Activated CD8-positive, alpha-beta memory T cell treated with anti-CD3 and anti-CD28 coated beads, Interleukin-2, amount 50 U/mL, for 4 hours (primary cell): Measurements from ENCODE around the gene NT5E.

Source experiments
- DNase-seq: peaks from one replicate; pipeline ENCODE4 v3.0.0-alpha.2; 2020

The NT5E gene

GRCh38 chr6:85422996-85423395, 26.9 kb upstream of the NT5E start:
- DNase-seq = no peak

DNA sequence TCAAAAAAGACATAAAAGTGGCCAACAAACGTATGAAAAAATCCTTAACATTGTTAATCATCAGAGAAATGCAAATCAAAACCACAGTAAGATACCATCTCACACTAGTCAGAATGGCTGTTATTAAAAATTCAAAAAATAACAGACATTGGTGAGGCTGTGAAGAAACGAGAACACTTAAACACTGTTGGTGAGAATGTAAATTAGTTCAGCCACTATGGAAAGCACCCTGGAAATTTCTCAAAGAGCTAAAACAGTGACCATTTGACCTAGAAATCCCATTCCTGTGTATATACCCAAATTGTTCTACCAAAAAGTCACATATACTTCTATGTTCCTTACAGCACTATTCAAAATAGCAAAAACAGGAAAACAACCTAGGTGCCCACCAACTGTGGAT, 24.9 kb upstream of the NT5E start:
- no peak for DNase-seq

- no peak for DNase-seq
Measured at GRCh38 chr6:85425997-85426396, 23.9 kb upstream of the NT5E start.

DNA sequence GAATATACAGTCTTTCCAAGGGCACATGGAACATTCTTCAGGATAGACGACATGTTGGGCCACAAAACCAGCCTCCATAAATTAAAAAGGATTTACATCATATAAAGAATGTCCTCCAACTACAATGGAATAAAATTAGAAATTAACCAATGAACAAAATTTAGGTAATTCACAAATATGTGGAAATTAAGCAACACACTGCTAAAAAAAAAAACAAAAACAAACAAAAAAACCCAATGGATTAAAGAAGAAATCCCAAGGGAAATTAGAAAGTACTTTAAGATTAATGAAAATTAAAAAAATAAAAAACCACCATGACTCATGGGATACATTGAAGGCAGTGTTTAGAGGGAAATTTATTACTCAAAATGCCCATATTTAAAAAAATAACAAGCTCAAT, 21.4 kb upstream of the NT5E start:
- no peak for DNase-seq

DNA sequence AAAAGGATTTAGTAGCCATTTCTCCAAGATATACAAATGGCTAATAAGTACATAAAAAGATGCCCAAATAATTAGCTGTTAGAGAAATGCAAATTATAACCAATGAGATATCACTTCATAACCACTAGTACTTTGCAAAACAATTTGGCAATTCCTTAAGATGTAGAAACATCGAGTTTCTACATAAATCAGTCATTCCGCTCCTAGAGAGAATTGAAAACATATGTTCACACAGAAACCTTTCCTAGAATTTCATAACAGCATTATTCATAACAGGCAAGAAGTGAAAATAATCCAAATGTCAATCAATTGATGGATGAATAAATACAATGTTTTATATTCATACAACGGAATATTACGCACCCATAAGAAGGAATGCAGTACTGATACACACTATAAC, 20.5 kb upstream of the NT5E start:
- DNase-seq = no peak

- no peak for DNase-seq
Measured at GRCh38 chr6:85431271-85431670, 18.6 kb upstream of the NT5E start.

DNA sequence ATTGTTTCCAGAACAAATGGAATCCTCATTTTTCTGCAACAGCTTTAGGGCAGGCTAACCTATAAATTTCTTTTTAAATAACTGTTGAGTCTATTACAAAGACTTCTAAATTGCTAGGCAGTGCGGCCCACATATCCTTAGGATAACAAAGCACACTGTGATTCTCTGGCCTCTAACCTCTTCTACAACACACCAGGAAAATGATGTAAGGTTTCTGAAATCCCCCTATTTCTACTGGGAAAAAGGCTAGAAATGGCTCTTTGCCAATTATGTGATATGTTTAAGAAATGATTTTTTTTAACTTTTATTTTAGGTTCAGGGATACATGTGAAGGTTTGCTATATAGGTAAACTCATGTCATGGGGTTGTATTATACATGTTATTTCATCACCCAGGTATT, 17.3 kb upstream of the NT5E start:
- no peak for DNase-seq

DNA sequence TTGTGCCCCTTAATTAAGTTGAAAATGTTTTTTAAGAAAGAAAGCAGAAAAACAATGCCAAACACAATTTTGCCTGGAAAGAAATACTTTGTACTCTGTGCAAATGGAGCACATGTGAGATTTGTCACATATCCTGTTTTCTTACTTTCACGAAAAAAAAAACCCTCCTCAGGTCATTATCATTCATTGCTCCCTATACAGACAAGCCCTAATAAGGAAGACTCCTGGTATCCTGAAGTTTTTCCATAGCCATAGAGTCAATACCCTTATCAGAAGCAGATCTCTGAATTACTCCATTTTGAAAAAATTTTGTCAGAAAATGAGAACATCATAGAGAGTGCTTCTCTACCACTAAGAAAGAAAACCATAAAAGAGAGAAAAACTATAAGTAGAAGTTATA, 14.0 kb upstream of the NT5E start:
- DNase-seq = no peak

DNA sequence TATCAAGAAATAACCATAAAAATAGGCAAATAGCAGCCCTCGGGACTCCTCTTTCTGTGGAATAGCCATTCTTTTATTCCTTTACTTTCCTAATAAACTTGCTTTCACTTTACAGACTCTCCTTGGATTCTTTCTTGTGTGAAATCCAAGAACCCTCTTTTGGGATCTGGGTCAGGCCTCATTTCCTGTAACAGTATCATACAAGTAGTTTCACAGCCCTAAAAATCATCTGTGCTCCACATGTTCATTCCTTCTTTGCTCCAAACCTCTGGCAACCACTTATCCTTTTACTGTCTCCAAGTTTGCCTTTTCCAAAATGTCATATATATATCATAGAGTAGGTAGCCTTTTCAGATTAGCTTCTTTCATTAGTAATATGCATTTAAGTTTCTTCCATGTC, 13.5 kb upstream of the NT5E start:
- DNase-seq = no peak

- no peak for DNase-seq
Measured at GRCh38 chr6:85436939-85437495, 12.9 kb upstream of the NT5E start.

DNA sequence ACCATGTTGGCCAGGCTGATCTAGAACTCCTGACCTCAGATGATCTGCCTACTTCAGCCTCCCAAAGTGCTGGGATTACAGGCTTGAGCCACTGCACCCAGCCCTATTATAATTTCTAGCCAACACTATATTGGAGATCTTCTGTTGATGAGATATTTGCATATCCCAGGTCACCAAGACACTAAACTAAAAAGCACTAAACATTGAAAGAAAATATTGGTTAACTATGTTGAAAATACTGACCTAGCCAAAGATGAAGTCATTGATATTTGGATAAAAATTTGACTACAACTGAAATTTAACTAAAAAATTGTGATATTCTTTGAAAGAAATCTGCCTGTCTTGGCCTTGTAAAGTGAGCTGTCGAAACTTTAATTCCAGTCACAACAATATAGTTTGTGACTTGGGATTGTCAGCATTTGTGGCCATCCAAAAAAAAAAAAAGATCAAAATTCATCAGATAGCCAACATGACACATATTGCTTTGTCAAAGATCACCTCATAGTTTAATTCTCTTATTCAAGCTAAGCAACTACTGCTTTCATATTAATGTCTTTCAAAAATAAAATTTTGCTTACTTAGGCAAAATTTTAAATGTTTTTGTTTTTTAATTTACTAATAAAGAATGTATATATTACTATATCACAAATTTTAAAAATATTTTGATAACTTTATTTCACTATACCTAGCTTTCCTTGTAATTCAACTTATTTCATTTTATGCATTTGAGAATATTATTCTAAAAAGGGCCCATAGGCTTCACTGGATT, 6.3 kb upstream of the NT5E start:
- DNase-seq = no peak

DNA sequence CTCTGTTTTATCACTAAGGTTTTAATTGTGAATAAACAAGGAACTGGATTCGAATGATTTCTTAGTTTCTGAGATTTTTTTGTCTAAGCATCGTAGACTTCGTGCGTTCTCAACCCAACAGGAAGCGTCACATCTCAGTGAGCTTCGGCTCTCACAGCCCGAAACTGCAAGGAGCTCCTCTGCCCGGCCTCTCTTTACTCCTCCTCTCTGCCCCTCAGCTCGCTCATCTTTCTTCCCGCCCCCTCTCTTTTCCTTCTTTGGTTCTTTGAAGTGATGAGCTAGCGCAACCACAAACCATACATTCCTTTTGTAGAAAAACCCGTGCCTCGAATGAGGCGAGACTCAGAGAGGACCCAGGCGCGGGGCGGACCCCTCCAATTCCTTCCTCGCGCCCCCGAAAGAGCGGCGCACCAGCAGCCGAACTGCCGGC, 480 bp upstream of the NT5E start:
- DNase-seq = peak; percentile 74

DNA sequence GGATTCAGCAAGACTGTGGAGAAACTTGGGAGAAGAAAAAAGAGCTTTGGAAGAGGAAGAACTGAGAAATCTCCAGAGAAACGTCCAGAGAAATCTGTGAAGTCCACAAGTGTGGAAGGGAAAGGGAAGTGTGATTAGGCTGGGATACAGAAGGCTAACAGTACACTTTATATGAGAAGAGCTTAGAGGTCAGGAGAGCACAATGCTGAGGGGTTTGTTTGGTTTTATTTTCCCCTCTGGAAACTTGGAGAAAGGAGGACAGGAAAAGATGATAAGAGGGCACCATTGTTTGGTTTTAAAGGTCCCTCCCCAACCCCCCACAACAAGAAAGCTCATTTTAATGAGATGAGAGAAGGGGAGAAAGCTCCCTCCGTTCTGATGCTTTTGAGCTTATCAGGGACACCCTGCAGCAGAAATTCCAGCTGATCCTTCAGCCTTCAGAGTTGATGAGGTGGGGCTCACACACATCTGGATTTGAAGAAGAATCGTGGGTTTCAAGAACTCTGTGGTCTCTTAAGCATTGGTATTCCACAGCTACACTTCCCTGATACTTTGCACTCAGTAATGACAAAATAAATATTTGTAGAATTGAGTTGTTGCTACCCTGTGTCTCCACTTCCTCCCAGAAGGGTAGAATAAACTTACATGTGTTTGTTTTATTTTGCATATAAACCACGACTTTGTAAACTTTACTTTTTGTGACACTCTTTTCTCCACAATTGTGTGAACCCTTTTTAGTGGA, 1.9 kb downstream of the NT5E start:
- DNase-seq = no peak

GRCh38 chr6:85452441-85452881, 2.6 kb downstream of the NT5E start:
- DNase-seq = no peak

- DNase-seq = no peak
Measured at GRCh38 chr6:85453052-85453451, 3.2 kb downstream of the NT5E start.

DNA sequence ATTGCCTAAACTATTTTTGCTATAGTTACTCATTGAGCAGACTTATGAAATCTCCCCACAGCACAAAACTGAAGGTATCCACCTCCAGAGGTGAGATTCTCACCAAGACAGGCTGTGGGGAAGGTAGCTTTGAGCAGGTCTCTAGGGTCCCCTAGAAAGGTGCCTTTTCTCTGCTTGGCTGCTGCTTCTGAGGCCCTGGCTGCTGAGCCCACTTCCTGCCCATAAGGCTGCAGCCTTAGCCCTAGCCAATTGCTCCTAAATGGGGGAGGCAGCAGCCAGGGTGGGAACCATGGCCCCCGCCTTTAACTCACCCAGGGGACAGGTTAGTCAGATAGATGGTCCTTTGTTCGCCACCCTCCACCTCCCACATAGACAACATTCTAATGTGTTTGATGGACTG, 3.6 kb downstream of the NT5E start:
- no peak for DNase-seq

- DNase-seq = no peak
Measured at GRCh38 chr6:85455471-85456026, 5.7 kb downstream of the NT5E start.

DNA sequence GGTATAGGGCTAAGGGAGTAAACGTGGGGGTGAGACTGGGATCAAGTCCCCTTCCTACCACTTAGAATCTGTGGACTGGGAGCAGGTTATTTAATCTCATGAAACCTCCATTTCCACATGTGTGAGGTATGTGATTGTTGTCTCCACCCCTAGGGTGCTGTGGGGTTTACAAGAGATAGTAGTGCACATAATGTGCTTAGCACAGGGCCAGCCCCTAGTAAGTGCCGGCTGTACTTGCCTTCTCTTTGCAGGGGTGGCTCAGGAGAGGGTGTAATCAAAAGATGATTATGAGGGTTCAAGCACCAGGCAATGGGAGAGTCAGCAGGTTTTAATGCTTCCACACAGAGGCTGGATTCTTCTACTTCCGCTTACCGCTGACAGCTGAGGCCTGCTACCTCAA, 6.9 kb downstream of the NT5E start:
- DNase-seq = no peak

- no peak for DNase-seq
Measured at GRCh38 chr6:85458184-85458583, 8.3 kb downstream of the NT5E start.

GRCh38 chr6:85458782-85459181, 8.9 kb downstream of the NT5E start:
- no peak for DNase-seq

- no peak for DNase-seq
Measured at GRCh38 chr6:85459224-85459901, 9.5 kb downstream of the NT5E start.

GRCh38 chr6:85460154-85460920, 10.5 kb downstream of the NT5E start:
- DNase-seq = no peak
